HepG2 (cell line): ENCODE data around the gene SLC35A3. TPM values are rescaled to one million over a fixed set of nuclear protein-coding genes. Genes with fewer than 3 reads are reported as not detected.

Experiments used
- FOXM1 ChIP-seq: sonication (generic); formaldehyde crosslinking; IDR thresholded peaks from 2 replicates; pipeline ENCODE4 v1.5.0; 2020; ENCODE audit warnings: missing genetic modification reagents
- KIAA2018 ChIP-seq: sonication (generic); formaldehyde crosslinking; IDR thresholded peaks from 2 replicates; pipeline ENCODE4 v1.5.0; 2020; ENCODE audit warnings: mild to moderate bottlenecking, missing genetic modification reagents, borderline replicate concordance
- MED13 ChIP-seq: sonication (generic); formaldehyde crosslinking; IDR thresholded peaks from 2 replicates; pipeline ENCODE4 v1.5.0; 2020; ENCODE audit warnings: missing genetic modification reagents
- NFKB2 ChIP-seq: sonication (generic); formaldehyde crosslinking; IDR thresholded peaks from 2 replicates; pipeline ENCODE4 v1.4.0; 2020; ENCODE audit warnings: missing genetic modification reagents, borderline replicate concordance
- NR1H2 ChIP-seq: sonication (generic); formaldehyde crosslinking; IDR thresholded peaks from 2 replicates; pipeline ENCODE4 v1.8.1; 2022; ENCODE audit warnings: low read depth, missing genetic modification reagents, borderline replicate concordance
- RBAK ChIP-seq: sonication (generic); formaldehyde crosslinking; IDR thresholded peaks from 2 replicates; pipeline ENCODE4 v1.5.1; 2020; ENCODE audit warnings: mild to moderate bottlenecking, missing genetic modification reagents
- SIN3B ChIP-seq: fragments of 150-350 bp; IDR thresholded peaks from 2 replicates; pipeline ENCODE4 v1.6.1; 2014; ENCODE audit warnings: low read length
- SNRNP70 ChIP-seq: fragments of 200-400 bp; formaldehyde crosslinking; IDR thresholded peaks from 2 replicates; pipeline ENCODE4 v1.6.1; 2017; ENCODE audit warnings: mild to moderate bottlenecking, low read depth, low read length, moderate library complexity
- TERF1 ChIP-seq: sonication (generic); formaldehyde crosslinking; IDR thresholded peaks from 2 replicates; pipeline ENCODE4 v1.8.0; 2022; ENCODE audit warnings: mild to moderate bottlenecking, missing genetic modification reagents, moderate library complexity
- XBP1 ChIP-seq: sonication (generic); formaldehyde crosslinking; IDR thresholded peaks from 2 replicates; pipeline ENCODE4 v1.5.0; 2020; ENCODE audit warnings: missing genetic modification reagents
- ZBED4 ChIP-seq: sonication (generic); formaldehyde crosslinking; IDR thresholded peaks from 2 replicates; pipeline ENCODE4 v1.4.0; 2020; ENCODE audit warnings: missing genetic modification reagents, borderline replicate concordance
- ZNF34 ChIP-seq: sonication (generic); formaldehyde crosslinking; IDR thresholded peaks from 2 replicates; pipeline ENCODE4 v1.4.0; 2020; ENCODE audit warnings: mild to moderate bottlenecking, missing genetic modification reagents, borderline replicate concordance
- ZNF546 ChIP-seq: sonication (generic); formaldehyde crosslinking; conservative IDR thresholded peaks from 2 replicates; pipeline ENCODE4 v1.8.1; 2023; ENCODE audit warnings: mild to moderate bottlenecking, missing genetic modification reagents
- ZNF709 ChIP-seq: sonication (generic); formaldehyde crosslinking; IDR thresholded peaks from 2 replicates; pipeline ENCODE4 v1.5.0; 2020; ENCODE audit warnings: mild to moderate bottlenecking, missing genetic modification reagents
- polyA plus RNA-seq, 8 experiments: library from polyadenylated mRNA; depleted of rRNA in 3 of 8; stranded (reverse) in 7 of 8; unstranded in 1 of 8; fragments of >200 nt; fragmentation: Illumina TruSeq in 4 of 8; extraction: Trizol in 4 of 8; gene quantifications; 2 replicates each; pipeline versions ENCODE4 v1.2.1 to v1.2.3, GENCODE V29; 2011 to 2016; ENCODE audit warnings: low read depth in 4 of 8, missing spikeins in 1 of 8, mixed read lengths in 1 of 8; ENCODE audit not compliant: insufficient read depth in 1 of 8
- total RNA-seq, 5 experiments: library from RNA; depleted of rRNA; stranded (reverse); fragments of >200 nt; fragmentation: Illumina TruSeq; extraction: Trizol; gene quantifications; 2 replicates each; pipeline ENCODE4 v1.2.3, GENCODE V29; 2016; ENCODE audit warnings: low read depth in 1 of 5

SLC35A3 gene
- total and polyA plus RNA-seq, 2 of the 13 experiments (the other 11 are each of a cell fraction or from before 2014, with no cell fraction given): 11.2 to 24.9 TPM

GRCh38 chr1:100036718-100037655, 67.2 kb downstream of the SLC35A3 start (continued):
- TF ChIP-seq KIAA2018 (CRISPR knock-in tag): no peak
- no peak for TF ChIP-seq TERF1 (CRISPR knock-in tag)
- TF ChIP-seq FOXM1 (CRISPR knock-in tag): no peak
- no peak for TF ChIP-seq ZNF34
- no peak for TF ChIP-seq MED13 (CRISPR knock-in tag)
- no peak for TF ChIP-seq SIN3B
- TF ChIP-seq ZBED4: 0 out of 2 replicates have a peak, but pooled peaks have one; percentile 45
- TF ChIP-seq NFKB2 (CRISPR knock-in tag): no peak
- no peak for TF ChIP-seq NR1H2
- no peak for TF ChIP-seq ZNF709
- TF ChIP-seq ZNF546 (CRISPR knock-in tag): no peak
- peak; percentile 93 for TF ChIP-seq RBAK (CRISPR knock-in tag)
- no peak for TF ChIP-seq XBP1 (CRISPR knock-in tag)
- no peak for TF ChIP-seq SNRNP70
